Measurements from ENCODE around the gene LPAR2. TPM values are rescaled to one million over a fixed set of nuclear protein-coding genes. Genes with fewer than 3 reads are reported as not detected.

LPAR2 gene
- total and polyA plus RNA-seq, 10 of the 15 experiments (the other 5 are each of a cell fraction or from before 2014, with no cell fraction given): 0.98 to 23.8 (median 10.2) TPM

DNA sequence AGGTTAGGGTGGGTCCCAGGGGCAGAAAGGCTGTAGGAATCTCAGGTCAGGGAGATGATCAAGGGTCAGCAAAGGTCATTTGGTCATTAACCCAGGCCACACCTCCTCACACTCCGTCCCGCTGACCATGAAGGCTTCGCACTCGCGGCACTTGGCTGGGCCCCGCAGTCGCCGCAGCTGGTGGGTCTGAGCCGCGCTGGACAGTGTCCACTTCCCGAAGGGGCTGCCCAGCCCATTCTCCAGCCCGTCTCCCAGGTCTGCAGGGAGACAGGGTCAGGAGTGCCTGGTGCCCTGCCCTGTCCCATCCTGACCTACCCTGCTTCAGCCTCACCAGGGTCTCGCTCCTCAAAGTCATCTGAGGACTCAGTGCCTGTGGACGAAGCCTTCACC is 7.3 kb upstream of the LPAR2 start:
- no peak for ATAC-seq
- SMC1A ChIA-PET (ENCODE audit: uncharacterized antibody, unreplicated experiment): no interaction called here
- Histone ChIP-seq H3K79me2 (ENCODE audit: control insufficient read depth, insufficient read depth, low read length) (no peaks in the 10 kb centered on the region), H3K27me3 (replicated peaks in 1 of 2; ENCODE audit: control insufficient read depth in 2 of 2, insufficient read depth in 2 of 2, low read length in 1 of 2) (no peaks in the 10 kb centered on the region), H4K20me1 (ENCODE audit: control insufficient read depth, insufficient read depth) (no peaks in the 10 kb centered on the region; the same call in 1 of the 2 replicates), H3K4me2 (ENCODE audit: control insufficient read depth, insufficient read depth) (peak overlapping the region; percentile 33; the same call in 1 of the 2 replicates), H3K27ac (ENCODE audit: control insufficient read depth, insufficient read depth) (peak overlapping the region; percentile 14; the same call in 1 of the 2 replicates), H3K4me1 (ENCODE audit: control insufficient read depth, insufficient read depth, low read length) (no peaks in the 10 kb centered on the region; the same call in 1 of the 2 replicates), H3K9ac (ENCODE audit: control insufficient read depth, insufficient read depth, low read length) (no peak overlapping the region), H3K4me3 (no peak overlapping the region), H3K36me3 (ENCODE audit: control insufficient read depth in 2 of 2, insufficient read depth in 2 of 2, low read length in 1 of 2) (peaks cover 29 to 40% of the 10 kb centered on the region in 2 experiments), H3K9me3 (replicated peaks; ENCODE audit: control insufficient read depth, insufficient read depth, low read length) (no peaks in the 10 kb centered on the region), H2AFZ (ENCODE audit: control insufficient read depth, low read depth, low read length) (no peak overlapping the region)
- RAD21 ChIA-PET (ENCODE audit: unreplicated experiment): no interaction called here
- in situ Hi-C loops (cut with MboI) (no loop called here), intact Hi-C loops (cut with micrococcal nuclease; ENCODE audit: unreplicated experiment) (no loop called here)
- CTCF ChIA-PET: no interaction called here
- POLR2A ChIA-PET: no interaction called here
- TF ChIP-seq, protein P1, sequence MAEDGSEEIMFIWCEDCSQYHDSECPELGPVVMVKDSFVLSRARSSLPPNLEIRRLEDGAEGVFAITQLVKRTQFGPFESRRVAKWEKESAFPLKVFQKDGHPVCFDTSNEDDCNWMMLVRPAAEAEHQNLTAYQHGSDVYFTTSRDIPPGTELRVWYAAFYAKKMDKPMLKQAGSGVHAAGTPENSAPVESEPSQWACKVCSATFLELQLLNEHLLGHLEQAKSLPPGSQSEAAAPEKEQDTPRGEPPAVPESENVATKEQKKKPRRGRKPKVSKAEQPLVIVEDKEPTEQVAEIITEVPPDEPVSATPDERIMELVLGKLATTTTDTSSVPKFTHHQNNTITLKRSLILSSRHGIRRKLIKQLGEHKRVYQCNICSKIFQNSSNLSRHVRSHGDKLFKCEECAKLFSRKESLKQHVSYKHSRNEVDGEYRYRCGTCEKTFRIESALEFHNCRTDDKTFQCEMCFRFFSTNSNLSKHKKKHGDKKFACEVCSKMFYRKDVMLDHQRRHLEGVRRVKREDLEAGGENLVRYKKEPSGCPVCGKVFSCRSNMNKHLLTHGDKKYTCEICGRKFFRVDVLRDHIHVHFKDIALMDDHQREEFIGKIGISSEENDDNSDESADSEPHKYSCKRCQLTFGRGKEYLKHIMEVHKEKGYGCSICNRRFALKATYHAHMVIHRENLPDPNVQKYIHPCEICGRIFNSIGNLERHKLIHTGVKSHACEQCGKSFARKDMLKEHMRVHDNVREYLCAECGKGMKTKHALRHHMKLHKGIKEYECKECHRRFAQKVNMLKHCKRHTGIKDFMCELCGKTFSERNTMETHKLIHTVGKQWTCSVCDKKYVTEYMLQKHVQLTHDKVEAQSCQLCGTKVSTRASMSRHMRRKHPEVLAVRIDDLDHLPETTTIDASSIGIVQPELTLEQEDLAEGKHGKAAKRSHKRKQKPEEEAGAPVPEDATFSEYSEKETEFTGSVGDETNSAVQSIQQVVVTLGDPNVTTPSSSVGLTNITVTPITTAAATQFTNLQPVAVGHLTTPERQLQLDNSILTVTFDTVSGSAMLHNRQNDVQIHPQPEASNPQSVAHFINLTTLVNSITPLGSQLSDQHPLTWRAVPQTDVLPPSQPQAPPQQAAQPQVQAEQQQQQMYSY (CRISPR knock-in tag; IDR thresholded peaks at IDR 0.05): no peak
- TF ChIP-seq POLR2AphosphoS5 (IDR thresholded peaks at IDR 0.05; ENCODE audit: low read length) (peak; percentile 47; the same call in 1 of the 2 replicates), STAT1 (conservative IDR thresholded peaks at IDR 0.05) (no peak), SIN3A (IDR thresholded peaks at IDR 0.05; ENCODE audit: low read depth, low read length) (no peak)
- no TSS peak for BruUV-seq (replicated peaks)
- no peak for DNase-seq (ENCODE audit: low read depth, low spot score)
- WGBS (ENCODE audit: insufficient coverage, insufficient replicate concordance, low lambda C conversion rate, missing lambda C conversion rate): 98% methylated on average over 14 of the region's 14 CpGs
- no peak for FAIRE-seq

Measured in GM12878 (cell line).